PC-9 (cell line): Measurements from ENCODE around the gene DHX32. TPM values are rescaled to one million over a fixed set of nuclear protein-coding genes. Genes with fewer than 3 reads are reported as not detected.

Experiments used
- BruUV-seq: library from RNA; stranded (reverse); fragments of 400-500 nt; replicated peaks from 2 replicates; lab custom pipeline; 2021; lab: Mats Ljungman, UMichigan
- CTCF ChIA-PET: fragments of 300-600 bp; sonication (Branson Sonifier 250); formaldehyde crosslinking; loops from one replicate; lab custom pipeline; 2022; ENCODE audit warnings: antibody characterized with exemption; lab: Charles Lee
- POLR2A ChIA-PET: fragments of 300-600 bp; sonication (Branson Sonifier 250); formaldehyde crosslinking; loops from one replicate; lab custom pipeline; 2022; ENCODE audit warnings: antibody characterized with exemption; ENCODE audit not compliant: unreplicated experiment; lab: Charles Lee
- DNase-seq, 2 experiments: peaks; one replicate each; pipeline versions ENCODE4 v3.0.0 to v3.0.0-alpha.2; 2015 to 2022; ENCODE audit warnings: mixed read lengths in 1 of 2
- H2AFZ ChIP-seq: fragments of 200-600 bp; sonication (generic); 2 replicates; pipeline ENCODE4 v1.8.1; 2017; ENCODE audit warnings: antibody characterized with exemption
- H3F3A ChIP-seq: fragments of 200-600 bp; sonication (generic); 2 replicates; pipeline ENCODE4 v1.8.1; 2017; ENCODE audit warnings: antibody characterized with exemption, mild to moderate bottlenecking, low read depth; ENCODE audit not compliant: insufficient read depth
- H3K27ac ChIP-seq: fragments of 200-600 bp; sonication (generic); 2 replicates; pipeline ENCODE4 v1.6.1; 2016; ENCODE audit warnings: mixed run types
- H3K27me3 ChIP-seq: fragments of 200-600 bp; sonication (generic); 2 replicates; pipeline ENCODE4 v1.6.1; 2016; ENCODE audit warnings: low read depth, mixed run types; ENCODE audit not compliant: insufficient read depth
- H3K36me3 ChIP-seq: fragments of 200-600 bp; sonication (generic); 2 replicates; pipeline ENCODE4 v1.6.1; 2016; ENCODE audit warnings: low read depth, mixed run types
- H3K4me1 ChIP-seq: fragments of 200-600 bp; sonication (generic); replicated peaks from 2 replicates; pipeline ENCODE4 v1.6.1; 2016; ENCODE audit warnings: mixed run types; ENCODE audit not compliant: insufficient read depth
- H3K4me2 ChIP-seq: fragments of 200-600 bp; sonication (generic); 2 replicates; pipeline ENCODE4 v1.6.1; 2017; ENCODE audit warnings: mixed run types
- H3K4me3 ChIP-seq: fragments of 200-600 bp; sonication (generic); 2 replicates; pipeline ENCODE4 v1.6.1; 2016; ENCODE audit warnings: mixed run types
- H3K79me2 ChIP-seq: fragments of 200-600 bp; sonication (generic); 2 replicates; pipeline ENCODE4 v1.6.1; 2017; ENCODE audit warnings: low read depth, mixed run types
- H3K9me2 ChIP-seq: fragments of 200-600 bp; sonication (generic); 2 replicates; pipeline ENCODE4 v1.8.1; 2017; ENCODE audit warnings: mild to moderate bottlenecking; ENCODE audit not compliant: insufficient read depth
- H3K9me3 ChIP-seq: fragments of 200-600 bp; sonication (generic); 2 replicates; pipeline ENCODE4 v1.8.1; 2016; ENCODE audit warnings: low read depth; ENCODE audit not compliant: insufficient read depth
- H4K20me1 ChIP-seq: fragments of 200-600 bp; sonication (generic); 2 replicates; pipeline ENCODE4 v1.8.1; 2017; ENCODE audit not compliant: insufficient read depth
- CTCF ChIP-seq: fragments of 200-600 bp; sonication (generic); conservative IDR thresholded peaks from 2 replicates; pipeline ENCODE4 v1.6.1; 2017; ENCODE audit warnings: mixed run types, antibody characterized with exemption, mild to moderate bottlenecking, moderate library complexity
- EZH2 ChIP-seq: fragments of 200-600 bp; sonication (generic); IDR thresholded peaks from 2 replicates; pipeline ENCODE4 v1.8.0; 2017; ENCODE audit warnings: antibody characterized with exemption, low read depth
- intact Hi-C: fragments of 100-400 bp; cut with micrococcal nuclease; formaldehyde crosslinking; loops from one replicate; pipeline ENCODE4 v1.10.0; 2022; ENCODE audit not compliant: unreplicated experiment
- total RNA-seq: library from RNA; stranded (reverse); gene quantifications from 2 replicates; pipeline ENCODE4 v1.2.3, GENCODE V29; 2021

Gene DHX32
- total RNA-seq, 1 experiment from 2014 or later, result 51.0 TPM

GRCh38 chr10:125795637-125796190 lies 85.4 kb downstream of the DHX32 start:
- ChIA-PET CTCF (no interaction called here), POLR2A (no interaction called here)

GRCh38 chr10:125795128-125795527 lies 86.0 kb downstream of the DHX32 start:
- no peak for DNase-seq
- H2AFZ ChIP-seq, result no peak overlapping the region
- H3F3A ChIP-seq, result no peaks in the 10 kb centered on the region
- no peaks in the 10 kb centered on the region for H3K4me1 ChIP-seq
- ChIA-PET CTCF (no interaction called here), POLR2A (no interaction called here)
- H3K4me3 ChIP-seq, result no peak overlapping the region
- TF ChIP-seq CTCF (no peak), EZH2 (no peak)
- BruUV-seq, result no TSS peak
- H3K4me2 ChIP-seq, result no peak overlapping the region
- no peaks in the 10 kb centered on the region for H3K27me3 ChIP-seq
- H4K20me1 ChIP-seq, result no peaks in the 10 kb centered on the region
- H3K9me3 ChIP-seq, result no peaks in the 10 kb centered on the region
- no peaks in the 10 kb centered on the region for H3K9me2 ChIP-seq
- intact Hi-C loops, result no loop called here
- H3K27ac ChIP-seq, result no peak overlapping the region
- H3K36me3 ChIP-seq, result 0 out of 2 replicates have a peak, but pooled peaks cover 3% of the 10 kb centered on the region
- no peaks in the 10 kb centered on the region for H3K79me2 ChIP-seq

More at GRCh38 chr10:125795637-125796190, 85.4 kb downstream of the DHX32 start:
- Histone ChIP-seq H3K9me3 (no peaks in the 10 kb centered on the region), H3F3A (no peaks in the 10 kb centered on the region), H3K9me2 (no peaks in the 10 kb centered on the region), H2AFZ (no peak overlapping the region), H3K4me3 (no peak overlapping the region), H3K27me3 (no peaks in the 10 kb centered on the region), H3K79me2 (no peaks in the 10 kb centered on the region), H3K4me2 (no peak overlapping the region), H3K4me1 (no peaks in the 10 kb centered on the region), H3K27ac (no peak overlapping the region), H4K20me1 (no peaks in the 10 kb centered on the region), H3K36me3 (0 out of 2 replicates have a peak, but pooled peaks cover 3% of the 10 kb centered on the region)
- intact Hi-C loops, result no loop called here
- DNase-seq, result no peak
- no TSS peak for BruUV-seq
- TF ChIP-seq EZH2, result no peak
- TF ChIP-seq CTCF, result no peak

GRCh38 chr10:125792342-125793300 lies 88.5 kb downstream of the DHX32 start:
- H4K20me1 ChIP-seq, result no peaks in the 10 kb centered on the region
- no peak for DNase-seq
- H3K9me3 ChIP-seq, result no peaks in the 10 kb centered on the region
- no peaks in the 10 kb centered on the region for H3F3A ChIP-seq
- H3K4me2 ChIP-seq, result no peak overlapping the region
- ChIA-PET CTCF (no interaction called here), POLR2A (no interaction called here)
- TF ChIP-seq EZH2 (no peak), CTCF (no peak)
- 0 out of 2 replicates have a peak, but pooled peaks cover 3% of the 10 kb centered on the region for H3K36me3 ChIP-seq
- H3K27me3 ChIP-seq, result no peaks in the 10 kb centered on the region
- no peaks in the 10 kb centered on the region for H3K4me1 ChIP-seq
- intact Hi-C loops, result no loop called here
- no TSS peak for BruUV-seq
- no peak overlapping the region for H2AFZ ChIP-seq
- H3K4me3 ChIP-seq, result no peak overlapping the region
- H3K9me2 ChIP-seq, result no peaks in the 10 kb centered on the region
- no peak overlapping the region for H3K27ac ChIP-seq
- H3K79me2 ChIP-seq, result no peaks in the 10 kb centered on the region
